DOHH2 (cell line): ENCODE measurements around the gene GARNL3.

ENCODE experiments used
- H3F3A ChIP-seq: fragments of 200-600 bp; sonication (generic), shearing (Covaris generic); 2 replicates; pipeline ENCODE4 v1.6.0; 2016; ENCODE audit warnings: antibody characterized with exemption, mild to moderate bottlenecking; ENCODE audit not compliant: control insufficient read depth, insufficient read depth
- H3K27ac ChIP-seq: fragments of 200-600 bp; sonication (generic); 2 replicates; pipeline ENCODE4 v1.5.1; 2014; ENCODE audit warnings: low read depth, mild to moderate bottlenecking, low read length, moderate library complexity
- H3K27me3 ChIP-seq: fragments of 200-600 bp; sonication (generic); 2 replicates; pipeline ENCODE4 v1.6.1; 2014; ENCODE audit warnings: mild to moderate bottlenecking, low read length, mixed read lengths; ENCODE audit not compliant: control insufficient read depth
- H3K36me3 ChIP-seq: fragments of 200-600 bp; sonication (generic); 2 replicates; pipeline ENCODE4 v1.6.1; 2014; ENCODE audit warnings: mild to moderate bottlenecking, low read length, moderate library complexity, mixed read lengths; ENCODE audit not compliant: control insufficient read depth
- H3K4me1 ChIP-seq: fragments of 200-600 bp; sonication (generic); 2 replicates; pipeline ENCODE4 v1.6.1; 2014; ENCODE audit warnings: mild to moderate bottlenecking, low read length, mixed read lengths; ENCODE audit not compliant: control insufficient read depth
- H3K4me2 ChIP-seq: fragments of 200-600 bp; sonication (generic); 2 replicates; pipeline ENCODE4 v1.6.0; 2014; ENCODE audit warnings: mild to moderate bottlenecking, low read length, moderate library complexity
- H3K4me3 ChIP-seq: fragments of 200-600 bp; sonication (generic); 2 replicates; pipeline ENCODE4 v1.5.1; 2014; ENCODE audit warnings: mild to moderate bottlenecking, low read length, mixed read lengths
- H3K79me2 ChIP-seq: fragments of 200-600 bp; sonication (generic); 2 replicates; pipeline ENCODE4 v1.6.1; 2014; ENCODE audit warnings: mild to moderate bottlenecking, low read length, mixed read lengths; ENCODE audit not compliant: control insufficient read depth
- H3K9me2 ChIP-seq: fragments of 200-600 bp; sonication (generic); replicated peaks from 2 replicates; pipeline ENCODE4 v1.6.1; 2014; ENCODE audit warnings: mild to moderate bottlenecking, low read length, mixed read lengths; ENCODE audit not compliant: control insufficient read depth
- H3K9me3 ChIP-seq: fragments of 200-600 bp; sonication (generic); 2 replicates; pipeline ENCODE4 v1.6.1; 2014; ENCODE audit warnings: antibody characterized with exemption, low read length, mixed read lengths; ENCODE audit not compliant: control insufficient read depth, insufficient read depth
- H4K20me1 ChIP-seq: fragments of 200-600 bp; sonication (generic); 2 replicates; pipeline ENCODE4 v1.6.0; 2014; ENCODE audit warnings: low read depth, mild to moderate bottlenecking, antibody characterized with exemption, low read length, moderate library complexity; ENCODE audit not compliant: control insufficient read depth, insufficient read depth
- EZH2phosphoT487 ChIP-seq: fragments of 200-600 bp; sonication (generic); IDR thresholded peaks from 2 replicates; pipeline ENCODE4 v1.6.1; 2017; ENCODE audit warnings: borderline replicate concordance, mild to moderate bottlenecking, antibody characterized with exemption, low read length, moderate library complexity, mixed read lengths
- TF ChIP-seq, protein P1 (sequence below): fragments of 200-600 bp; sonication (generic); IDR thresholded peaks from one replicate; pipeline ENCODE4 v1.5.1; 2014; ENCODE audit warnings: antibody characterized with exemption, mild to moderate bottlenecking, low read depth, low read length; ENCODE audit not compliant: poor library complexity, severe bottlenecking

GARNL3 gene

DNA sequence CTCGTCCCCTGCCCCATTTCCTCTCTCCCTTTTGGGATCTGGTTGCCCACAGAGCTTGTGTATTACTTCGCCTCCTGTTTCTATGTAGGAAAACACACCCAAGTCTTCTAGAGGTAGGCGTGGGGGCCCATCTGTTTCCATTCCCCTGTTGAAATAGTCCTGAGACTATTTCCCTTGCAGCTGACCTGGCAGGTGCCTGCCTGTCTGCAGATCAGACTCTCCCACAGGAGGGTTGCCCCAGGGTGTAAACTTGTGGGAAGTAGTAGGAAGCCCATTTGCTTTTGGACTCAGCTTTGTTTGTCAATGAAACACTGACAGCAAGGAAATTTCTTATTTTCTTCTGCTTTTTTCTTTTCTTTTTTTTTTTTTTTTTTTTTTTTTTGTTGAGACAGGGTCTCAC, 16.3 kb upstream of the GARNL3 start:
- Histone ChIP-seq H3K9me3 (no peaks in the 10 kb centered on the region), H3K9me2 (no peaks in the 10 kb centered on the region), H3K4me3 (no peak overlapping the region), H3K79me2 (no peaks in the 10 kb centered on the region), H3K27ac (no peak overlapping the region), H3K27me3 (0 out of 2 replicates have a peak, but pooled peaks cover under 1% of the 10 kb centered on the region), H3F3A (no peaks in the 10 kb centered on the region), H3K4me1 (peaks cover 14% of the 10 kb centered on the region), H4K20me1 (no peaks in the 10 kb centered on the region), H3K4me2 (no peak overlapping the region), H3K36me3 (no peaks in the 10 kb centered on the region)
- TF ChIP-seq, protein P1, sequence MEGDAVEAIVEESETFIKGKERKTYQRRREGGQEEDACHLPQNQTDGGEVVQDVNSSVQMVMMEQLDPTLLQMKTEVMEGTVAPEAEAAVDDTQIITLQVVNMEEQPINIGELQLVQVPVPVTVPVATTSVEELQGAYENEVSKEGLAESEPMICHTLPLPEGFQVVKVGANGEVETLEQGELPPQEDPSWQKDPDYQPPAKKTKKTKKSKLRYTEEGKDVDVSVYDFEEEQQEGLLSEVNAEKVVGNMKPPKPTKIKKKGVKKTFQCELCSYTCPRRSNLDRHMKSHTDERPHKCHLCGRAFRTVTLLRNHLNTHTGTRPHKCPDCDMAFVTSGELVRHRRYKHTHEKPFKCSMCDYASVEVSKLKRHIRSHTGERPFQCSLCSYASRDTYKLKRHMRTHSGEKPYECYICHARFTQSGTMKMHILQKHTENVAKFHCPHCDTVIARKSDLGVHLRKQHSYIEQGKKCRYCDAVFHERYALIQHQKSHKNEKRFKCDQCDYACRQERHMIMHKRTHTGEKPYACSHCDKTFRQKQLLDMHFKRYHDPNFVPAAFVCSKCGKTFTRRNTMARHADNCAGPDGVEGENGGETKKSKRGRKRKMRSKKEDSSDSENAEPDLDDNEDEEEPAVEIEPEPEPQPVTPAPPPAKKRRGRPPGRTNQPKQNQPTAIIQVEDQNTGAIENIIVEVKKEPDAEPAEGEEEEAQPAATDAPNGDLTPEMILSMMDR, result no peak
- no peak for TF ChIP-seq EZH2phosphoT487

GRCh38 chr9:127249877-127250276, 14.7 kb upstream of the GARNL3 start:
- Histone ChIP-seq H3K4me1 (peaks cover 9% of the 10 kb centered on the region), H3K9me3 (no peaks in the 10 kb centered on the region), H3F3A (no peaks in the 10 kb centered on the region), H3K4me3 (no peak overlapping the region), H3K27ac (no peak overlapping the region), H3K27me3 (0 out of 2 replicates have a peak, but pooled peaks cover 5% of the 10 kb centered on the region), H4K20me1 (no peaks in the 10 kb centered on the region), H3K79me2 (no peaks in the 10 kb centered on the region), H3K9me2 (no peaks in the 10 kb centered on the region), H3K4me2 (no peak overlapping the region), H3K36me3 (no peaks in the 10 kb centered on the region)
- TF ChIP-seq, protein P1, result no peak
- no peak for TF ChIP-seq EZH2phosphoT487

GRCh38 chr9:127250896-127251391, 13.6 kb upstream of the GARNL3 start:
- no peaks in the 10 kb centered on the region for H3K79me2 ChIP-seq
- no peaks in the 10 kb centered on the region for H3K36me3 ChIP-seq
- 0 out of 2 replicates have a peak, but pooled peaks cover 5% of the 10 kb centered on the region for H3K27me3 ChIP-seq
- H3K27ac ChIP-seq, result no peak overlapping the region
- no peaks in the 10 kb centered on the region for H3F3A ChIP-seq
- no peaks in the 10 kb centered on the region for H3K9me2 ChIP-seq
- H3K4me3 ChIP-seq, result no peak overlapping the region
- no peak for TF ChIP-seq EZH2phosphoT487
- TF ChIP-seq, protein P1, result no peak
- H3K4me2 ChIP-seq, result no peak overlapping the region
- H4K20me1 ChIP-seq, result no peaks in the 10 kb centered on the region
- no peaks in the 10 kb centered on the region for H3K9me3 ChIP-seq
- peaks cover 1% of the 10 kb centered on the region for H3K4me1 ChIP-seq
